Left lobe of liver (tissue), 2 donors: ENCODE measurements around the gene SERPINA9. TPM values are rescaled to one million over a fixed set of nuclear protein-coding genes. Genes with fewer than 3 reads are reported as not detected.
"Not testable (repeated sequence)": the region's sequence is repeated elsewhere in the genome, so short reads cannot be mapped to it uniquely, and the experiment has no call there.

Experiments
- ATAC-seq: fragments of 200-7000 bp; cut with Tn5 transposase; one replicate; pipeline ENCODE4 v1.9.1; 2020; ENCODE audit warnings: mild to moderate bottlenecking, moderate library complexity
- DNase-seq: peaks from one replicate; pipeline ENCODE4 v3.0.0-alpha.2; 2020; ENCODE audit warnings: low spot score
- total RNA-seq: library from RNA; stranded (reverse); gene quantifications from one replicate; pipeline ENCODE4 v1.2.1, GENCODE V29; 2021
- donor health status: DM: no; HTN: no; CAD: no; lungs with moderate emphysema.
- donor health status: DM: no; HTN: yes; CAD: no.

The SERPINA9 gene
- total RNA-seq, 1 donor from 2014 or later: not detected

GRCh38 chr14:94428610-94429009 is 47.4 kb downstream of the SERPINA9 start:
- DNase-seq: no peak
- ATAC-seq: peak; percentile 69

DNA sequence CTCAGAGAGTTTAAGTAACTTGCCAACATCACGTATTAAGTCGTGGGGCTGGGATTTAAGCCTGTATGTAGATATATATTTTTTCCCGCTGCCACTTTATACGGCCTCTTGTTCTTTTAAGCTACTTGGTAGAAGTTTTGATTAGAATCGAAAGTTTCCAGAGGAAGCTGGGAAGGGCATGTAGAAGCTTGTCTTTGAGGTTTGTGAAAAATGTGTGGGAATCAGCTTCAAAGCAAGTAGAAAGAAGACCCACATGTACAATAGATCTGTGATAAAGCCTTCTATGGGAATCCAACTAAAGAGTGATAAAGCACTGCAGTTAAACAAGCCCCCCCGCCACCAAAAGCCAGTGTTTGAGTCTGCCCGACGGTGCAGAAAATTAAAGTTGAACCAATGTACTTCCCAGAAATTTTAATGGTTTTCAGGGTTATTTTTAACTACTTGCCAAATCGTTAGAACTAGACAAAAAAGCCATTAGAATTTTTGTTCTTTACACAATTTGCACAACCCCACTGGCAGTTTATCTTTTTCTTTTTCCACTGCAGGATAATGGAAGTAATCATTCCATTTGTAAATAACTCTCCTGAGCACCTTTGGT is 48.9 kb downstream of the SERPINA9 start:
- no peak for ATAC-seq
- no peak for DNase-seq

DNA sequence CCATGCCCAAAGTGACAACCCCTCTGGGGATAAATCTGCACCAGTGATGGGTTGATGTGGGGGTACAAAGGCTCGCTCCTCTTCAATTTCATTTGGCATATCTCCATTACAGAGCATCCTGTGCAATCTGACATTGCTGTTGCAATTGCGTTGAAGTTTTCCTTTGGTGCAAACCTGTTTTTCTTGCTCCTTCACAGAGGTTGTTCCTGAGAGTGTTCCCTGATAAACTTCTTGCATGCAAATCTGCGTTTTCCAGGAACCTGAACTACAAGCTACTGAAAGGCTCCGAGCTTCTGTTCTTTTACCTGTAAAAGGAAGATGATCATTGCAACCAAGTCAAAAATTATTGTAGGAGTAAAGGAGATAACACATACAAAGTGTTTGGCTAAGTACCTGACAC is 49.5 kb downstream of the SERPINA9 start:
- no peak for DNase-seq
- ATAC-seq: no peak

DNA sequence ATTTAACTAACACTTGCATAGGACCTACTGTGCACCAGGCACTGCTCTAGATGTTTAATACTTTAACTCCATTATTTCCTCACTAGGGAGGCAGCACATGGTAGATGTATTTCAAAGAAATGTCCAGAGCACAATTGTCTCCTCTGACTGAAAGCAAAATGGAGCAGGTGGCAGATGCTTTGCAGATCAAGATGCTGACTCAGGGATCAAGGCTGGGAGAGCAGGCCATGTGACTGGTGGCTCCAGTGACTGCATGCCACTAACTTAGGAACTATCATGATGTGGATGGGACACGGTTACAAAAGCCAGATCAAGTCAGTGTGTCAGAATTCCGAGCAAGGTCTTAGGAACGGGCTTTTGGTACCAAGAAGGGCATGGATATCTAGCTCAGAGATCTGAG is 51.6 kb downstream of the SERPINA9 start:
- no peak for ATAC-seq
- DNase-seq: no peak

GRCh38 chr14:94423453-94424056 is 52.4 kb downstream of the SERPINA9 start:
- peak; percentile 99 for ATAC-seq
- peak; percentile 82 for DNase-seq

DNA sequence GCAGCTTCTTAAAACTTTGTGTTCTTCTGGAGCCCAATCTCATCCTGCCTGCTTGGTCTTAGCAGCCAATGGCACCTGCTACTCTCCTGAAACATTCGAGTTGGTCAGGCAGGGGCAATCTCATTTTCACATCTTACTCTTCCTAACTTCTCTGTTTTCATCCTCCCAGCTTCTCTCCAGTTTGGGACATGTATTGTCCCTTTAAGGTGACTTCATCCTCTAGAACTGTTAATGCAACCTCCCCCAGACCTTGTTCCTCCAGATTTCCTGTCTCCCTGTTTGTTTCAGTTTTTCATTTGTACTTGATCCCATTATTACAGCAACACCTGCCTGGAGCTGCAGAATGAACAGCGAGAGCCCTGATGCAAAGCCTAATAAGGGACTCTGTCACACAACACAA is 54.7 kb downstream of the SERPINA9 start:
- DNase-seq (no peak), ATAC-seq (no peak)

GRCh38 chr14:94417497-94418205 is 58.3 kb downstream of the SERPINA9 start:
- ATAC-seq, DNase-seq: not testable (repeated sequence)

Other genes starting within 250 kb of the SERPINA9 start
- gene SERPINA10, start 182.9 kb downstream of the SERPINA9 start, total RNA-seq: 200 TPM
- 155 TPM for gene SERPINA6, start 152.9 kb downstream of the SERPINA9 start, total RNA-seq
- not detected for gene SERPINA2, start 109.5 kb downstream of the SERPINA9 start, total RNA-seq
- 17,840 TPM for gene SERPINA1, start 87.6 kb downstream of the SERPINA9 start, total RNA-seq
- 127 TPM for gene SERPINA11, start 23.4 kb downstream of the SERPINA9 start, total RNA-seq
- 0.35 TPM for gene SERPINA12, start 33.3 kb upstream of the SERPINA9 start, total RNA-seq
- gene SERPINA4, start 85.2 kb upstream of the SERPINA9 start, total RNA-seq: 186 TPM
- gene SERPINA5, start 105.2 kb upstream of the SERPINA9 start, total RNA-seq: 216 TPM
- gene SERPINA3, start 136.2 kb upstream of the SERPINA9 start, total RNA-seq: 7,311 TPM